Choroid plexus epithelial cell (primary cell): ENCODE measurements around the gene SLC27A3.

Experiments used
- DNase-seq: peaks from one replicate; pipeline ENCODE4 v3.0.0-alpha.2; 2010; ENCODE audit warnings: low read depth
- H3K4me3 ChIP-seq: 2 replicates; pipeline ENCODE4 v1.5.1; 2011; ENCODE audit warnings: low read depth, mild to moderate bottlenecking, control low read depth, low read length, moderate library complexity
- TF ChIP-seq, protein P1 (sequence below): conservative IDR thresholded peaks from 2 replicates; pipeline ENCODE4 v1.5.1; 2011; ENCODE audit warnings: low read depth, mild to moderate bottlenecking, control low read depth, inconsistent platforms, low read length, moderate library complexity

Gene SLC27A3

GRCh38 chr1:153783233-153784190 is 8.3 kb downstream of the SLC27A3 start:
- peak overlapping the region; percentile 75 for H3K4me3 ChIP-seq
- TF ChIP-seq, protein P1, sequence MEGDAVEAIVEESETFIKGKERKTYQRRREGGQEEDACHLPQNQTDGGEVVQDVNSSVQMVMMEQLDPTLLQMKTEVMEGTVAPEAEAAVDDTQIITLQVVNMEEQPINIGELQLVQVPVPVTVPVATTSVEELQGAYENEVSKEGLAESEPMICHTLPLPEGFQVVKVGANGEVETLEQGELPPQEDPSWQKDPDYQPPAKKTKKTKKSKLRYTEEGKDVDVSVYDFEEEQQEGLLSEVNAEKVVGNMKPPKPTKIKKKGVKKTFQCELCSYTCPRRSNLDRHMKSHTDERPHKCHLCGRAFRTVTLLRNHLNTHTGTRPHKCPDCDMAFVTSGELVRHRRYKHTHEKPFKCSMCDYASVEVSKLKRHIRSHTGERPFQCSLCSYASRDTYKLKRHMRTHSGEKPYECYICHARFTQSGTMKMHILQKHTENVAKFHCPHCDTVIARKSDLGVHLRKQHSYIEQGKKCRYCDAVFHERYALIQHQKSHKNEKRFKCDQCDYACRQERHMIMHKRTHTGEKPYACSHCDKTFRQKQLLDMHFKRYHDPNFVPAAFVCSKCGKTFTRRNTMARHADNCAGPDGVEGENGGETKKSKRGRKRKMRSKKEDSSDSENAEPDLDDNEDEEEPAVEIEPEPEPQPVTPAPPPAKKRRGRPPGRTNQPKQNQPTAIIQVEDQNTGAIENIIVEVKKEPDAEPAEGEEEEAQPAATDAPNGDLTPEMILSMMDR = peak; percentile 15
- DNase-seq = peak; percentile 94

- no peak overlapping the region for H3K4me3 ChIP-seq
- TF ChIP-seq, protein P1 = no peak
- DNase-seq = no peak
These were observed 11.0 kb downstream of the SLC27A3 start for GRCh38 chr1:153786038-153786790.

GRCh38 chr1:153789478-153790034 is 14.3 kb downstream of the SLC27A3 start:
- TF ChIP-seq, protein P1 = no peak
- no peak overlapping the region for H3K4me3 ChIP-seq
- no peak for DNase-seq

- H3K4me3 ChIP-seq = peak overlapping the region; percentile 11
- peak; percentile 59 for DNase-seq
- TF ChIP-seq, protein P1 = no peak
These were observed 15.2 kb downstream of the SLC27A3 start for GRCh38 chr1:153790313-153790965.

- peak overlapping the region; percentile 7 for H3K4me3 ChIP-seq
- peak; percentile 94 for DNase-seq
- TF ChIP-seq, protein P1 = no peak
These were observed 15.9 kb downstream of the SLC27A3 start for GRCh38 chr1:153790966-153791647.

DNA sequence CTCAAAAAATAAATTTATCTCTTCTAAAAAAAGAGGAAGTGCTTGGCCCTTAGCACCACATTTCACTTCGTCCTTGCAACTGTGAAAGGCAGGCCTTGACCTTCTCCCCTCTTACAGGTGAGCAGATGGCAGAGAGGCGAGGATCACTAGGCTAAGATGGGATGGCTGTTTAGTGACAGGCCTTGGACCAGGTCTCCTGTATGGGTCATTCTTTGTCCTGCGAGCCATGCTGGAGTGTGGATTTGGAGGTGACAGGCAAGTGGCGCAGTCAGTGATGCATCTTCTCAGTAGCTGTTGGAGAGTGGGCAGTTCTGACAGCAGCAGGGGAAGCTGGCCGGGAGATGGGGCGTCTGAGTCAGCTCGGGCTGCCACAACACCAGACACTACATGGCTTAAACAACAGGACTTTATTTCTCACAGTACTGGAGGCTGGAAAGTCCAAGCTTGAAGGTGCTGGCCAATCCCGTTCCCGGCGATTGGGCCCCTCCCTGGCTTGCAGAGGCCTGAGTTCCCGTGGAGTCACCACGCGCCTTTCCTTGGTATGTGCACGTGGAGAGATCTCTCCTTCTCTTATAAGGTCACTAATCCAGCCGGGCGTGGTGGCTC is 16.5 kb downstream of the SLC27A3 start:
- H3K4me3 ChIP-seq = no peak overlapping the region
- peak; percentile 70 for DNase-seq
- TF ChIP-seq, protein P1 = peak; percentile 35
